ENCODE measurements around the gene SLC25A12.

The SLC25A12 gene

DNA sequence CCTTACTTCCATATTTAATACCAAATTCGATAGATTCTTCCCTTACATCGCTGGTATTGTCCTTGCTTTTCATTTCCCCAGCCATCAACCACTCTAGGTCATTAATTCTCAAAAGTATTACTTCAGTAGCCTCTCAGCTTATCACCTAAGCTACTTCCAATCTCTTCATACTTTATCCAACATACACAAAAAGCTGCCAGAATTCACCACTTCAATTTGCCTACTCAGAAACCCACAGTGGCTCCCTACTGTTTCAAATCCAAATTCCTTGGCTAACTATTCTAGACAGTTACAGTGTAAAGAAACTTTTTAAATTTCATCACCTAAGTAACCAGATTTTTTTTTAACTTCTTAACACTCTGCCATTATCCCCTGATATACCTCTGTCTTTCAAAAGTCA, 4.7 kb downstream of the SLC25A12 start:
- in situ Hi-C loops (cut with HindIII; ENCODE audit: low sequenced_read_pairs): no loop called here

DNA sequence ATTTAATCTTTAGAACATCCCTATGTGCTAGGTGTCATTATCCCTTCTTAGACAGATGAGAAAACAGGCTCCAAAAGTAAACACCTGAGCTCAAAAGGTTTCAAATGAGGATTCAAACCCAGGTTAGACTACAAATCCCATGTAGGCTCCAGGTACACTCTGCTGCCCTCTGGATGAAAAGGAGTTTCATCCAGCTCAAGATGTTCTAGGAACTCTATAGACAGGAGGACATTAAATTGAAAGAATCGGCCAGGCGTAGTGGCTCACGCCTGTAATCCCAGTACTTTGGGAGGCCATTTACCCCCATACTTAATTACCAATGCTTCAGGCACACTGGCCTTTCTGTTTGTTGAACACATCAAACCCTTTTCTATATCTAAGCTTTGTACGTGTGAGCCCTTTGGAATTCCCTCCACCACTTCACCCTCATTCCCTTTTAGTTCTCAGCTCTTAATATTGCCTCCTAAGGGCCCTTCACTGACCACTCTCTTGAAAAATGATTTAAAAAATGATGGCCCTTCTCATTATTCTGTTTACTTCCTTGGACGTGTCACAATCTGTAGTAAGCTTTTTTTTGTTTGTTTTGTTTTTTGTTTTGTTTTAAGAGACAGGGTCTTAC, 10.7 kb downstream of the SLC25A12 start:
- in situ Hi-C loops (cut with HindIII; ENCODE audit: low sequenced_read_pairs): no loop called here

DNA sequence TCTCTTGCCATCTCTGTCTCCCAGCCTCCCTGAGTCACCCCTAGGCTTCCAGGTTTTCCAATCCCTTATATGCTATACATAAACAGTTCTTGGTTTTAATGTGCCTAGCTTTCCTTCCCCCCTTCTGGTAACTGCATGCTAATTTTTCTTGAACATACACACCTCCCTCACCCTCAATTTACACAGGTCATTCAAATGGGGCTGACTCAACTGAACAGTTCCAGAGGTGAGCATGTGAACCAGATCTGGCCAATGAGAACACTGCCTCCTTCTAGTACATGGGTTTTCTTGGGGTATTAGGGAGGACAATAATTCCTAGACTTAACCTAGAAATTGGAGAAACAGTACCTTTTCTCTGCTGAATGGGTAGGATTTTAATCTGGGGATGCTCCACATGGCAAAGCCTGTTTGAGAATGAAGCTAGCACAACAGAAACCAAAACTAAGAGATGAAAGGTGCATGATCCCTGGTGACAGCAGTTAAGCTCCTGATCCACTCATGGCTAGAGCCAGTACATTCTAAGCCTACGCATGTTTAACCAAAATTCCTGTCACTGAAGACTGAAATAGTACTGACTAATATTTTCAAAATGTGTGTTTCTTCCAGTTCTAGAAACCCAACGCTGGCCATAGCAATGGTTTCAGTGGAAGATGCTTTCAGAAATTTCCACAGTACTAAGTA, 11.8 kb downstream of the SLC25A12 start:
- in situ Hi-C loops (cut with HindIII; ENCODE audit: low sequenced_read_pairs): no loop called here

DNA sequence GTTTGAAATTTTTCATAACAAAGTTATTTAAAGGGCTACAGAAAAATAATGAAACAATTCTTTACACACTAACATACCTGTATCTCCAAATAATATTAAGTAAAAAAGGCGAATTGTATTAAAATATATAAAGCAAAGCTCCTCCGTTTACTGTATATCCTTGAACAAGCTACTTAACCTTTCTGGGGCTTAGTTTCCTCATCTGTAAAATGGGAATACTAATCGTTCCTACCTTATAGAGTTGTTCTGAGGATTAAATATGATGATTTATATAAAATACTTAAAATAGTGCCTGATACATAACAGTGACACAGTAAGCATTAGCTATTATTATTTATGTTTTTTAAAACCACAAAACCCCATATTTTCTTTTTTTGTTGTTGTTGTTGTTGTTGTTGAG, 13.3 kb downstream of the SLC25A12 start:
- in situ Hi-C loops (cut with HindIII; ENCODE audit: low sequenced_read_pairs): no loop called here

DNA sequence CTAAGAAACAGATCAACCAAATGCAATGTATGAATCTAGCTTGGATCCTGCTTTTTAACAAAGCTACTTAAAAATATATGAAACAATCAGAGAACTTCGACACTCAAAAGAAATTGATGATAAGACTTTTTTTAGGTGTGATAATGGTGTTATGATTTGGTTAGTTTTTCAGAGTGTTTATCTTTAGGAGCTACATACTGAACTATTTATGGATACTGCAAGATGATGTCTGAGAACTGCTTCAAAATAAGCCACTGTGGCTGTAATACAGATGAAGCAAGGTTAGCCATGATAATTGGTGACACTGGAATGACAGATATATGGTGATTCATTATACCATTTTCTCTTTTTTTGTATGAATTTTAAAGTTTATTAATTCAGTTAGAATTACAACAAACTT, 14.2 kb downstream of the SLC25A12 start:
- in situ Hi-C loops (cut with HindIII; ENCODE audit: low sequenced_read_pairs): no loop called here

DNA sequence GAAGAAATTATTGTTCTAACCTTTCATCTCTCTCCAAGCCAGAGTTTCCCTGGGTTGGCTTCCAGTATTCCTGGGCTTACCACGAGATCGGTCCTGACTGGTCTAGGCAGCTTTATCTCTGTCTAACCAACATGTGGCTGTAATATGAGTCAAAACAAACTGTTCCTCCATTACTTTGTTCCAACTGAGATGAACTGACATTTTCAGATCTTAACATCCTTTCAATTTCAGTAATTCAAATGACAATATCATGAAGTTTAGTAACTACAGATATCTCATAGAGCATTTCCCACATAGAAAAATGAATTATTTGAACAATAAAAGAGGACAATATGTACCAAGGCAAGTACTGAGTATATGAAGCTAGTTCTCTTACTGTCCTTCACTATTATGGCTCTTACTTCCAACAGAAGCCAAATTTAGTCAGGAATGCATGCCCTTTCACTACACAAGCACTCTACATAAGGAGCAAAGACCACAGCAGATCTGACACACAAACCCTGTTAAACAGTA, 15.5 kb downstream of the SLC25A12 start:
- in situ Hi-C loops (cut with HindIII; ENCODE audit: low sequenced_read_pairs): no loop called here

DNA sequence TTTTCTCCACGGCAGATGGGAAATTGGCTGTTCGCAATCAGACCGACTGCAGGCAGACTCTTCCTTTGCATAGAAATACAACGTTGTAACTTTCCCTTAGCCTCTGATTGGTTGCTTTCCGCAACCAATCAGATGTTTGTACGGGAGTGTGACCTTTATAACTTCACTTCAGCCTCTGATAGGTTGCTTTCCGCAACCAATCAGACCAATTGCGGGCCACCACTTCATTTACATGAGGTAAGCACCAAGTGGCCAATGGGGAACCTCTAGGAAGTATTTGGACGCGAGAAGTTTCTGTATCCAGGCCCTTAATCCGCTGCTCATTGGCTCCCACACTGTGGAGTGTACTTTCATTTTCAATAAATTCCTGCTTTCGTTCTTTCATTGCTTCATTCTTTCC, 19.1 kb downstream of the SLC25A12 start:
- in situ Hi-C loops (cut with HindIII; ENCODE audit: low sequenced_read_pairs): no loop called here

DNA sequence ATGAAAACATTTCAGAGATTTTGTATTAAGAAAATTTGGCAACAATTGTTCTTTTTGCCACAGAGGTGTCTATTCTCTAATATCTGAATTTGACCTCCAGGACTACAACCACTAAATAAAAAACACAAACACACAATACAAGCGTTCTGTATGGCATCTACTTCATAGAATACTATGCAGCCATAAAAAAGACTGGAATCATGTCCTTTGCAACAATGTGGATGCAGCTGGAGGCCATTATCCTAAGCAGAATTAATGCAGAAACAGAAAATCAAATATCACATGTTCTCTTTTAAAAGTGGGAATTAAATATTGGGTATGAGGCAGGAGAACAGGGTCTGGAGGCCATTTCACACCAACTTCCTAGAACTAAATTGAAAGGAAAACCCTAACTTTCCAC, 19.5 kb downstream of the SLC25A12 start:
- in situ Hi-C loops (cut with HindIII; ENCODE audit: low sequenced_read_pairs): no loop called here

DNA sequence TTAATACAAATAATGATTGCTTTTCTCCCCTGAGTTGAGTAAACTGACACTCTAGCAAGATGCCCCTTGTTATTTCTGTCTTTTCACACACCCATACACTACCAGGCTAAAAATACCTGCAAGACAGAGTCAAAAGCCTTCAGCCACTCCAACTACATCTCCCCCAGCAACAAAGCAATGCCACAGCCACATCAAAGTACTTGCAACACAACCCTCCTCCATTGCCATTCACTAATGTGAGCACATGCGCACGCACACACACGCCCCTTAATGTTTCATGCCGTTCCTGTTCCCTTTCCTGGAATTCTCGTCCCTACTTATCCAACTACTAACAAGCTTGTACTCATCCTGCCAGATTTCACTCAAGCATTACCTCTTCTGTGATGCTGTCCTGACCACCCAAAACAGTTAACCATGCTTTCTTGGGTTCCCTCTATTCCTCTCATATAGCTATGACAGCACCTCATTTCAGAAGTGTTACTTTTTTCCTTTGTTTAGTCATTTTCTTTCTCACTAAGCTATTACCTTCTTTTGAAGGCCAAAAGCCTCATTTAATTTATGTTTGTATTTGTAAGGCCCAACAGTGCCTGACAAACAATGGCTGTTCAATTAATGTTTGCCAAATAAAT, 29.6 kb downstream of the SLC25A12 start:
- in situ Hi-C loops (cut with HindIII; ENCODE audit: low sequenced_read_pairs): no loop called here

DNA sequence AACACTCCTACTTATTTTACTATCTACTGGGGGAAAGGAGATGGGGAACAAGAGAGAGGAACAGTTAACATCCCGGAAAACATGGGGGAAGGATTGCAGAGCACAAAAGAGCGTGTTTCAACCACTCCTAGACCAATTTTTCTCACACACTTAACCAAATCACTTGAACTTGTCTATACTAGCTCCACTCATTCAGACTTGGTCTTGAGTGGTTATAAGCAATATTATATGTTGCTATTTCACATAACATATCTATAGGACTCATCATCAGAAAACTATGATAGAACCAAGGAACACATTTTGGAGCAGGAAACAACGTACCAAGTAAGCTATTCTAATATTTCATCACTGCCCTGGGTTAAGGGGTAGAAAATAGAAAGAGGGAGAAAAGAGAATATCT, 31.5 kb downstream of the SLC25A12 start:
- in situ Hi-C loops (cut with HindIII; ENCODE audit: low sequenced_read_pairs): no loop called here

DNA sequence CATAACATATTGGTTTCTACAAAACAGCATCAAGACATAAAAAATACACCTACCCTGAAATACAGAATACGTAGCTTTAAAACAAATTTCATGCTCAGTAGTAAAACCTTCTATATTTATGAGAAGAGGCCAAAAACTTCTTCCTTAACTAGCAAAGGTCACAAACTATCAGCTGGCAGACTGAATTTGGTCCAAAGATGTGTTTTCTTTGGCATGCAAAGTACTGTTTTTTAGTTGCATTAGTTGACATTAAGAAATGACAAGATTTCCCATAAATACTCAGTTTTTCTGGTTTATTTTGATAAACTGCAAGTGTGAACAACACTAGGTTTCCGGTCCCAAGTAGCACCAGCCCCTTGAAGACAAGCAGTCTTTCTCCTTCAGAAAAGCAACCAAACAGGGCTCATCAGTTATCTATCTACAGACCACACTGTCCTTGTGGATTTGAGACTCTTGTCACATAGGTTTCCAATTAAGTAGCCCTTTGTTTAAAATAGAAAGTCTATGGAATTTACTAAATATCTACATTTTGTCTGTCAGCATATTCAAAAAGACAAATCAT, 35.6 kb downstream of the SLC25A12 start:
- in situ Hi-C loops (cut with HindIII; ENCODE audit: low sequenced_read_pairs): no loop called here

DNA sequence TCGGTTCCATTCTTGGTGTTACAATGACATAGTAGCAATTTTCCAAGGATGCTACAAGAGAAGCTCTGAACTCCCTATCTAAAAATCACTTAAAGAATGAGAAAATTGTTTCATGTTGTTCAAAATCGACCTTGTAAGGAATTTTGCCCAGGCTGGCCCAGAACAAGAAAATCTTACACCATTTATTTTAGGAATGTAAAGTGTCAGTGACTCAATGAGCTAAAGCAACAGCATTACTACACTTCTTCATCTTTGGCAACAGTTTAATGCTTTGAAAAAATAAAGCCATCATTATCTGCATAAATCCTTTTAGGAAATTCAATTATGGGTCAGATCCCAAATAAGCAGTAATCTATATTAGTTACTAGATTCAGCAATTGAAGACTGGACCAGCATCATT, 38.6 kb downstream of the SLC25A12 start:
- in situ Hi-C loops (cut with HindIII; ENCODE audit: low sequenced_read_pairs): no loop called here

DNA sequence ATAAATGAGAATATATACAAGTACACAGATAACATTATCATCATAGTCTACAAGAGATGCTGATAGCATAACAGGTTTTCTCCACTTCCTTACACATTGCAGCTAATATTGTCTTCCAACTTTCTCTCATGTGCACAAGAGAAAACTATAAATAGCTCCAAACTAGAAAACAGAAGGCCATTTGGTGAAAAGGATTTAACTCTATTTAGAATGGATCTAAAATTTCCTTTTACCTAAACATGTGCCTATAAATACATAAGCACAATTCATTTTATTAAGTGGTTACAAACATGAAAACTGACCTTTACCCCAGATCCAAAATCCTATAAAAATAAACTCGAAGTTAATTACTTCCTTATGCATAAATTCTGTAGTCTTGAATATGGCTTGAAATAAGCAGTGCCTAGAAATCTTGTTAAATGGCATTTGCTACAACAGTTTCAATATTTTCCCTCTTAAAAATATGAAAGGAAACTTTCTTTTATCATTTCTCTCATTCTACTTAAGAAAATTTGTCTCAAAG, 41.6 kb downstream of the SLC25A12 start:
- in situ Hi-C loops (cut with HindIII; ENCODE audit: low sequenced_read_pairs): no loop called here

DNA sequence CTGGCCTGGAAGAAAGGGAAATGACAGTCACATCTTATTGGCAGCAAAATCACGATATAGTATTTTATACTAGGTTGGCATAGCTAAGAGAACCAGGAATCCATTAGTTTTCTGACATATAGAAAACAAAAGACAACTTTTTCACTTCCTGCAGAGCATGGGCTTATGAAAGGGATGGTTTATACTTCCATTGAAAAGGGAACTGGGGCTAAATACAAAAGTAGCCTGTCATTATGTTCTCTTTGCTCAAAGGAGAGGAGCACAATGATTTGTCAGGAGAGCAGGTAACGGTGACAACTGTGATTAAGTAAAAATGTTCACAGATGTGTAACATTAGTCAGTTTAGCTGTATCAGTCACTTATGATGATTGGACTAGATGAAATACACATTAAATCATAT, 46.4 kb downstream of the SLC25A12 start:
- in situ Hi-C loops (cut with HindIII; ENCODE audit: low sequenced_read_pairs): no loop called here

DNA sequence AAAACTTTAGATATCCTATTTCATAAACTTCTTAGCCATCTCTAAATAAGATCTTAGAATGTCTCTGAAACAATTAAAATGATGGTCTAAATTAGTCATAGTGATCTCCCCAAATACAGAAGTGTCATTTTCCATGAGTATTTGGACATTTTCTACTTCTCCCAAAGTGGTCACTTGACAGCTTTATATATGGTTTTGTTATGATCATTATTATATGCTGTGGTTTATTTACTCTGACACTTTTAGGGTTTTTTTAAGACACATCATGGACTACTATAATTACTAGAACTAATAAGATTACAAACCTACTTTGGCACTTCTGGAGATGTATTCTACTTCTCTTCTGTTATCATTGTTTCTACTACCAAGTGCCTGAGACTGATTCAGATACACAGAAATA, 47.1 kb downstream of the SLC25A12 start:
- in situ Hi-C loops (cut with HindIII; ENCODE audit: low sequenced_read_pairs): no loop called here

DNA sequence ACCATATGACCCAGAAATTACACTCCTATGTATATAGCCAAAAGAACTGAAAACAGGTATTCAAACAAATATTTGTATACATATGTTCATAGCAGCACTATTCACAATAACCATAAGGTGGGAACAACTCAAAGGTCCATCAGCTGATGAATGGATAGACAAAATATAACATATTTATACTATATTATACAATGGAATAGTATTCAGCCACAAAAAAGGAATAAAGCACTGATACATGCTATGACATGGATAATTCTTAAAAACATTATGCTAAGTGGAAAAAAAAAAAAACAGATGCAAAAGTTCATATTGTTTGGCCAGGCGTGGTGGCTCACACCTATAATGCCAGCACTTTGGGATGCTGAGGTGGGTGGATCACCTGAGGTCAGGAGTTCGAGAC, 52.0 kb downstream of the SLC25A12 start:
- in situ Hi-C loops (cut with HindIII; ENCODE audit: low sequenced_read_pairs): no loop called here

DNA sequence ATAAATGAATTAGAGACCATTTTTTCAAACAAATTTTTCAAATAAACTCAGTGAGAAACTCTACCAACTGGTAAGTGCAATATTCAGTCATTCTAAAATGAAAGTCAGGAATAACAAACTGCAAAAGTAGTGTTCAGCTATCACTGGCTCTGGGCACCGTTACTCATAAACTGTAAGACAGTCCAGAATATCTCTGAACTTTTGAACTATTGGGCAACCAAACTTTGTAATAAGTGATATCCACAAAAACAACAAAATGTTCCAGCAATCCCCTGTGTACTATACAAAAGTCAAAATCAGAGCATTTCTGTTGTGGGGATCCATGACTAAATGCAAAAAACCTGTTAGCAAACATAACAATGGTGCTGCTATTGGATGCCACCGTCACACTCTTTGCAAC, 56.3 kb downstream of the SLC25A12 start:
- in situ Hi-C loops (cut with HindIII; ENCODE audit: low sequenced_read_pairs): no loop called here

DNA sequence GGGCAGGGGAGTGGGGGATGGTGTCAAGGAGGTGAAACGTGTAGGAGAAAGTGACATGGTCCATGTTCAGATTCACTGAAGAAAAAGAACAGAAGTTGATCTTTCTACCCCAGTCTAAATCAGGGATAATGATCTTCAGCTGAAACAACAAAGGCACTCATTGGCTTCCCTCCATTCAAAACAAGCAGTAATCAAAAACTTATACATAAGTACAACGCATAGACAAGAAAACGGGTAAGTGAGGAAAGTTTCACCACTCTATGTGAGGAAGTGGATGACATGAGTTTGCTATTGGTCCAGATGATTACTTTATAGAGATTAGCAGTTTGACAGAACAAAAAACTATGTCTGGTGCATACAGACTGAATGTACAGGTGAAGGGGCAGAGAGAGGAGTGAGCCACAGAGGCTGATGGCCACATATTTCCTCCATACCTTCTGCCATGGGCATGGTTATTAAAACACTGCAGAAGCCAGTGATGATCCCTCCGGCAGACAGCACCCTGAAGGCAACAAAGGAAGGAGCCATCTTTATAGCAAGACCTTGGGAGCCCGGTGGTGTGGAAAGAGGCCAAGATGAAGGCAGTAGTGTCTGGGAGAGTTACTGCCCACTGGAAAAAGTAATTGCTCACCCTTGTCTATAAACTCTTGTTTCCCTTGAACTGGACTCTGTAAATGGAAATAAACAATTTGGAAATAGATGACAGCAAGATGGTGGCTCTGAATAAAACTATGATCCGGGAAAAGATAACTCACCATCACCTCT, 57.7 kb downstream of the SLC25A12 start:
- in situ Hi-C loops (cut with HindIII; ENCODE audit: low sequenced_read_pairs): no loop called here

DNA sequence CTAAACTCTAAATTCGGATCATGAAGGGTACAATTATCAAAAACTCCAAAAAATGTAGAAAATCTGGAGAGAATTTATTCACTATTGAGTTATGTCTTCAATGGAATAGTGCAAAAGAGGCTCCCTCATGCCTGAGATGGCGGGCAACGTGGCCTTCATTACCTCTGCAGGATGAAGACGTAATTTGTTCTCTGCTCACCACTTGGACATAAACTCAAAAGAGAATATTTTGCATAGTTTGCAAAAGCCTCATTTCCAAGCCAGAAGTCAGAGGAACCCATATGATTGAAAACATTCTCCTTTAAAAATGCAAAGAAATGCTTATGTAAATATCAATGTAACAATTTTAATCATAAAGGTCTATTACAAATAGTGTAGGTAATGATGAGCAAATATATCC, 58.7 kb downstream of the SLC25A12 start:
- in situ Hi-C loops (cut with HindIII; ENCODE audit: low sequenced_read_pairs): no loop called here

DNA sequence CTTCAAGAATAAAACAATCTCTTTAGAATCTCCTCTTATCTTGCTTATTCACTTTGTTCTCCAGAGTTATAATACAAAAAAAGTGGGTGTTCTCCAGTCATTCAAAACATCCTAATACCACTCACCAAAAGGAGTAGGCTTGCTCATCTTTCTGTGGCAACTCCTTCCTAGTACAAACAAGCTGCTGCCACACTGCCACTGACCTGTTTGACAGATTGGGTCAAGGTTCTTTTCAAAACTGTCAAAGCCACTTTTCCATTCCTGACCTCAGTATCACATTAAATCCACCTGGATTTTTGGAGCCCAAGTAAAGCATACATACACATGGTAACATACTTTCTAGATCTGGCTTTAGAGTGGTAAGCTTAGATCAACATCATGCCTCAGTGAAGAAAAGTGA, 59.8 kb downstream of the SLC25A12 start:
- in situ Hi-C loops (cut with HindIII; ENCODE audit: low sequenced_read_pairs): no loop called here

DNA sequence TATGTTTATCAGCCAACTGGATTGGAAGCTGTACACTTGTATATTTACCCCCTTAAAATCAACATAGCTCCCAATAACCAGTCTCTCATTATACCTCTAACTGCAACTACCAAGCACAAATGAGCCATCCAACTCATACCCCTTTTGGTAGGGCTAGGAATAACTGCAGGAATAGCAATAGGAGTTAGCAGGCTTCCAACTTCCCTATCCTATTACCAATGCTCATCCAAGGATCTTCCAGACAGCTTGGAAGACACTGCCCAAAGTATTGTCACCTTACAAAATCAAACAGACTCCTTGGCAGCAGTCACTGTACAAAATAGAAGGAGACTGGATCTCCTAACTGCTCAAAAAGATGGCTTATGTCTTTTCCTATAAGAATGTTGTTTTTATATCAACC, 61.6 kb downstream of the SLC25A12 start:
- in situ Hi-C loops (cut with HindIII; ENCODE audit: low sequenced_read_pairs): no loop called here
